Kidney epithelial cell (primary cell): ENCODE results near the gene TMEM178B. TPM values are rescaled to one million over a fixed set of nuclear protein-coding genes. Genes with fewer than 3 reads are reported as not detected.

Experiments used
- DNase-seq: peaks from one replicate; pipeline ENCODE4 v3.0.0-alpha.2; 2010; ENCODE audit warnings: low read depth
- H3K27me3 ChIP-seq: 2 replicates; pipeline ENCODE4 v1.6.0; 2011; ENCODE audit warnings: low read length; ENCODE audit not compliant: control insufficient read depth, insufficient read depth
- H3K36me3 ChIP-seq: 2 replicates; pipeline ENCODE4 v1.5.1; 2011; ENCODE audit warnings: low read length; ENCODE audit not compliant: control insufficient read depth, insufficient read depth
- H3K4me3 ChIP-seq: 2 replicates; pipeline ENCODE4 v1.5.1; 2011; ENCODE audit warnings: low read depth, mild to moderate bottlenecking, control low read depth, low read length
- total RNA-seq: library from RNA; depleted of rRNA; stranded (reverse); fragments of >200 nt; gene quantifications from 2 replicates; pipeline ENCODE4 v1.2.3, GENCODE V29; 2015
- TF ChIP-seq, protein P1 (sequence below): IDR thresholded peaks from 2 replicates; pipeline ENCODE4 v1.5.1; 2011; ENCODE audit warnings: mild to moderate bottlenecking, moderate library complexity, low read length, control low read depth, inconsistent platforms; ENCODE audit not compliant: insufficient read depth, poor library complexity, severe bottlenecking

TMEM178B gene
- total RNA-seq, 1 donor from 2014 or later: 9.7 TPM

DNA sequence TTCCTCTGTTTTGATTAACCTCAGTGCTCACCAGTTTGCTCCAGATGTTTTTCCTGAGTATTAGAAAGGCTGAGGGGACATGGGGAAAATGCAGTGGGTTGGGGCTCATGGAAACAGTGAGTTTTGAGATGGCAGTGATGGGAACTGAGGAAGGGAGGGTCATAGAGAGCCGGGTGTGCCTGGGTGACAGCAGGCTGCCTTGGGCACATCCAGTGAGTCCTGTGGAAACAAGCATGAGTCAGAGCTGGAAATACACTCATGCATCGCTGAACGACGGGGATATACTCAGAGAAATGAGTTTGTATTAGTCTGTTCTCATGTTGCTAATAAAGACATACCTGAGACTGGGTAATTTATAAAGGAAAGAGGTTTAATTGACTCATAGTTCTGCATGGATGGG, 202.2 kb downstream of the TMEM178B start:
- TF ChIP-seq, protein P1, sequence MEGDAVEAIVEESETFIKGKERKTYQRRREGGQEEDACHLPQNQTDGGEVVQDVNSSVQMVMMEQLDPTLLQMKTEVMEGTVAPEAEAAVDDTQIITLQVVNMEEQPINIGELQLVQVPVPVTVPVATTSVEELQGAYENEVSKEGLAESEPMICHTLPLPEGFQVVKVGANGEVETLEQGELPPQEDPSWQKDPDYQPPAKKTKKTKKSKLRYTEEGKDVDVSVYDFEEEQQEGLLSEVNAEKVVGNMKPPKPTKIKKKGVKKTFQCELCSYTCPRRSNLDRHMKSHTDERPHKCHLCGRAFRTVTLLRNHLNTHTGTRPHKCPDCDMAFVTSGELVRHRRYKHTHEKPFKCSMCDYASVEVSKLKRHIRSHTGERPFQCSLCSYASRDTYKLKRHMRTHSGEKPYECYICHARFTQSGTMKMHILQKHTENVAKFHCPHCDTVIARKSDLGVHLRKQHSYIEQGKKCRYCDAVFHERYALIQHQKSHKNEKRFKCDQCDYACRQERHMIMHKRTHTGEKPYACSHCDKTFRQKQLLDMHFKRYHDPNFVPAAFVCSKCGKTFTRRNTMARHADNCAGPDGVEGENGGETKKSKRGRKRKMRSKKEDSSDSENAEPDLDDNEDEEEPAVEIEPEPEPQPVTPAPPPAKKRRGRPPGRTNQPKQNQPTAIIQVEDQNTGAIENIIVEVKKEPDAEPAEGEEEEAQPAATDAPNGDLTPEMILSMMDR: no peak
- no peak overlapping the region for H3K4me3 ChIP-seq
- DNase-seq: peak; percentile 18
- H3K27me3 ChIP-seq: no peaks in the 10 kb centered on the region
- no peaks in the 10 kb centered on the region for H3K36me3 ChIP-seq

DNA sequence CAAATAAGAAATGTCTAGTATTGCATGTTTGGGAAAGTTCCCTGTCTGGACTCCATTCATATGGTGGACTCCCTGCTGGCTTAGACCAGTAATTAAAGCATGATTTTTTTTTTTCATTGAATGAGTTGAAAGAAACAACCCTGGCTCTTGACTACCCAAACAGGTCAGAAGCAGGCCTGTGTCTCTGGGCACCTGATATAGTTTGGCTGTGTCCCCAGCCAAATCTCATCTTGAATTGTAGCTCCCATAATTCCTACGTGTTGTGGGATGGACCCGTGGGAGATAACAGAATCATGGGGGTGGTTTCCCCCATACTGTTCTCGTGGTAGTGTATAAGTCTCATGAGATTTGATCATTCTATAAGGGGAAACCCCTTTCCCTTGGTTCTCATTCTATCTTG, 206.2 kb downstream of the TMEM178B start:
- H3K36me3 ChIP-seq: no peaks in the 10 kb centered on the region
- no peak for DNase-seq
- no peak overlapping the region for H3K4me3 ChIP-seq
- TF ChIP-seq, protein P1: no peak
- no peaks in the 10 kb centered on the region for H3K27me3 ChIP-seq

GRCh38 chr7:141281311-141281710, 207.4 kb downstream of the TMEM178B start:
- H3K36me3 ChIP-seq: no peaks in the 10 kb centered on the region
- TF ChIP-seq, protein P1: no peak

GRCh38 chr7:141286522-141286921, 212.7 kb downstream of the TMEM178B start:
- Histone ChIP-seq H3K27me3 (no peaks in the 10 kb centered on the region), H3K36me3 (no peaks in the 10 kb centered on the region), H3K4me3 (no peak overlapping the region)
- DNase-seq: no peak
- TF ChIP-seq, protein P1: no peak

More at GRCh38 chr7:141281311-141281710, 207.4 kb downstream of the TMEM178B start:
- DNase-seq: no peak
- Histone ChIP-seq H3K27me3 (no peaks in the 10 kb centered on the region), H3K4me3 (no peak overlapping the region)

DNA sequence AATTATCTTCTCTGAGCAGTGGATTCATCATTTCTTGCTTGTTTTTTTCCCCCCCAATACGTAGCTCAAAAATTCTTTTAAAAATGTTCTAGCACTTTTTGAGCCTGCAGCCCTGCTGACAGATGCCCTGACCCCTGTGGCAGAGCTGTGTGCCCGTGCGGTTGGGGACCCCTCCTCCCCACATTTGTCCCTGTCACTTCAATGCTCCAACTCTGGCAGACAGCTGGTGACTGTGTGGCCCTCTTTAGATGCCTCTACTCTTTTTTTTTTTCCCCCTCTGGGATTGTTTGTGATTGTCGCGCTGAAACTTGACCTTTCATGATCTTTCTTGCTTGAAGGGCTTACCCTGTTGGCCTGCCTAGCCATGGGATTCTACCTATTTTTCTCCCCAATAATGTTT, 214.1 kb downstream of the TMEM178B start:
- no peak for DNase-seq
- H3K4me3 ChIP-seq: no peak overlapping the region
- no peaks in the 10 kb centered on the region for H3K27me3 ChIP-seq
- TF ChIP-seq, protein P1: no peak
- H3K36me3 ChIP-seq: no peaks in the 10 kb centered on the region

DNA sequence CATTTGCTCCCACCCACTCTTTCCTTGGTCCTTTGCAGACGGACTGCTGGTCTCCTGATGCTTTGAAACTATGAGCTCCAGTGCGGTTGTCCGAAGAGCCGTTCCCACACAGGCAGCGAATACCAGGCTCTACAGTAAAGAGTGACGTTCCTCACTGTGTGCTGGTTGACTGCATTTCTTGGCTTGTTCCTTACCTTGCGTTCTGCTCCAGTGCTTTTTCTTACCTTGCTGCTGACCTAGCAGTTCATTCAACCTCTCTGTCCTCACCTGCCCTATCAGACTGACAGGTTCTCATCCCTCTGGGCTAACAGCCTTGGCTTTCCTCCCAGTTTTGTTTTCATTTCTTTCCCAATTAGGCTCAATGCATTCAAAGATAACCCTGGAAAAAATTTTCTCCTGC, 214.8 kb downstream of the TMEM178B start:
- no peak for DNase-seq
- Histone ChIP-seq H3K4me3 (no peak overlapping the region), H3K27me3 (no peaks in the 10 kb centered on the region), H3K36me3 (no peaks in the 10 kb centered on the region)
- TF ChIP-seq, protein P1: no peak
